Kidney capillary endothelial cell (primary cell): Measurements from ENCODE around the gene SLC22A23.
"Not testable (repeated sequence)": the region's sequence is repeated elsewhere in the genome, so short reads cannot be mapped to it uniquely, and the experiment has no call there.

Source experiments
- DNase-seq: peaks from one replicate; pipeline ENCODE4 v3.0.0-alpha.2; 2018; ENCODE audit warnings: low spot score

SLC22A23 gene

GRCh38 chr6:3403238-3404173 is 53.3 kb downstream of the SLC22A23 start:
- no peak for DNase-seq

- DNase-seq: no peak
Observed at GRCh38 chr6:3402310-3403237, 54.3 kb downstream of the SLC22A23 start.

- no peak for DNase-seq
Observed at GRCh38 chr6:3400162-3400561, 56.7 kb downstream of the SLC22A23 start.

GRCh38 chr6:3398755-3399696 is 57.8 kb downstream of the SLC22A23 start:
- no peak for DNase-seq

- no peak for DNase-seq
Observed at GRCh38 chr6:3398165-3398562, 58.7 kb downstream of the SLC22A23 start.

GRCh38 chr6:3397229-3398164 is 59.4 kb downstream of the SLC22A23 start:
- no peak for DNase-seq

DNA sequence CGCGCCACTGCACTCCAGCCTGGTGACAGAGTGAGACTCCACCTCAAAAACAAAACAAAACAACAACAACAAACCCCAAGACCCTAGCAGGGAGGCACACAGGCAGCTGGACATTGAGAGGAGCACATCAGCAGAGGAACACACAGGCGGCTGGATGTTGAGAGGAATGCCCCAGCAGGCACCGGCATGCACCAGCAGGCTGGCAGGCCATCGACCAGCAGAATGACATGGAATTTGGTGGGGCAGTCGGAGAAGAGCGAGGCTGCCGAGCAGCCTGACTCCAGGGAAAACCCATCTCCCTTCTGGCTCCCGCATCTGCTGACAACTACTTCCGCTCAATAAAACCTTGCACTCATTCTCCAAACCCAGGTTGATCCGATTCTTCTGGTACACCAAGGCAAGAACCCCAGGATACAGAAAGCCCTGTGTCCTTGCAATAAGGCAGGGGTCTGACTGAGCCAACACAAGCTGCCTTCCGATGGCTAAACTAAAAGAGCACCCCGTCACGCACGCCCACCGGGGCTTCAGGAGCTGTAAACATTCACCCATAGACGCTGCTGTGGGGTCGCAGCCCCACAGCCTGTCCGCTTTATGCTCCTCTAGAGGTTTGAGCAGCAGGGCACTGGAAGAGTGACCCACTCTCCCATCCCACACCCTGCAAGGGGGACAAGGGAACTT is 60.2 kb downstream of the SLC22A23 start:
- no peak for DNase-seq

DNA sequence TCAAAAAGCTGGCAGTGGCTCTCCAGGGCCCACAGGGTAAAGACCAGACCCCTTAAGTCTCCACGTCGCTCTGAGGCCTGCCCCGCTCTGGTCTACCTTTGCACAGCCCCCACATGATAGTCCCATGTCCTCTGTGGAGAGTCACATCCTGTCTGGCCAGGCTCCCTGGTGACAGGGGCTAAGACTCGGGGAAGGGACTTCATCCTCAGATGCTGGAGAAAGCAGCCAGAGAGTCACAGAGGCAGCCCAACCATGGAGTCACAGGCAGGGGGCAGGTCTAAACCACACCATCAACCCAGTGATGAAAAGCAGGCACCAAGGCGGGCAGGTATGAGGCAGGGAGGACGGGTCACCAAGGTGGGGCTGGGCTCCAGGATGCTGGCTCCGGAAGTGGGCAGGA is 62.2 kb downstream of the SLC22A23 start:
- no peak for DNase-seq

DNA sequence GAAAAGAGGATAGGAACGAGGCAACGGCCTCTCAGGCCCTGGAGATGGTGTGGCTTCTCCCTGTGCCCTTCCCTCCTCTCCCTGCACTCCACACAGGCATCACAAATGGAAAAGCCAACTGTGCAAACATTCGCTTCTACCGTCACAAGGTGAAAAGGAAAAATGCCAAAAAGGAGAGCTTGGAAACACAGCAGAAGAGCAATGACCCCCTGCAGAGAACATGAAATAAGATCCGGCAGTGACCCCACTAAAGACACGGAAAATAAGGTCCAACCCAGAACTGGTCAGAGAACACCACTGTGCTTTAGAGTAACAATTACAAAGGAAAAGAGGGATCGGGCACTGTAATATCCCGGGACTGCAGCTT is 63.0 kb downstream of the SLC22A23 start:
- DNase-seq: no peak

DNA sequence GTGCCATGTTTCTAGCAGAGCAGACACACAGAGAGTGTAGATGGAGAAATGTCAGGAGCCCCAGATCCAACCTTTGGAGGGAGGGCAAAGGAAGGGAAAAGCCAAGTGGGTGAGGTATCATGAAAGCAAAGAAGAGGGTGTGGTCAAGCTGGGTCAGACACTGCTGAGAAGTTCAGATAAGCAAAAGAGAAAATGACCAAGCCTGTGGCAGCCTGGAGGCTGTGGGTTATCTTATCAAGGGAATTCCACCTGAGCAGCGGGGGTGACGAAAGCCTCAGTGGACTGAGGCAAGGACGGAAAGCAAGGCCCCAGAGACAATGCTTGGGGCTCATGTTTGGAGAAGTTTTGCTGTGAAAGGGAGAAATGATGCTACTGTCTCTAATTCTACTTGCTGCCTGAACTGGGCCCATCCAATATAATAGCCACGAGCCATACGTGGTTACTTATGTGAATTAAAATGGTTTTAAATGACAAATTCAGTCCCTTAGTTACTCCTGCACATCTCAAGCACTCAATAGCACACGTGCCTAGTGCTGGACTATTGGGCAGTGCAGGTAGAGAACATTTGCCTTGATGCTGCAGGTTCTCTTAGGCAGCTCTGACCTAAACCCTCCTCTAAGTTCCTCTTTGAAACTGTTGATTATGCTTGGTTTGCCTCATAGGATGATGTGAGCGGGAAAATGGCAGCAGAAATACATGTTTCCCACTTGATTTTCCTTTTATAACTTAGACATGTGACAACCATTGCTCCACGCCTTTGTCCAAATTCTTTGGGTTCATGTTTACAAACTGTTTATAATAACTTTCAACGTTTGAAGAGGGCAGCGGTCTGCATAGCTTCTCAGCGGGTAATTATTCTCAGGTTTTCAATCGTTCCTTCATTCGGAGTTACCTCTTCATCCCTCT is 63.7 kb downstream of the SLC22A23 start:
- no peak for DNase-seq

- DNase-seq: no peak
Observed at GRCh38 chr6:3391902-3392458, 64.9 kb downstream of the SLC22A23 start.

DNA sequence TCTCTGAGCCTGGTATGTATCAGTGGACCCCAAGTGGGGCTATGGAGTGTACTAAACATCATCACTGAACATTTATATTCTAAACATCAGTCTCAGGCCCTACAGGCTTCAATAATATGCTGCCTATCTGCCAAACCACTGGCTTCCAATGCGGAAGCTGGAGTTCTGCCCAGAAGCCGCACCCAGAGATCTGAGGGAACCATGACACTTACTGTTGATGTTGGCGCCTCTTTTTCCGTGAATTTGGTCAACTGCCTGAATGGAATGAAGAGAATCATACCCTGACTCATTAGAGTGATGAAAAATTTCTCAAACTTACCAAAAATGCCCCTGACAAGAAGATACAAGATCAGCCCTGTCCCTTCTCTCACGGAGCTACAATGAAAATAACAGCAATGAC is 66.2 kb downstream of the SLC22A23 start:
- no peak for DNase-seq

DNA sequence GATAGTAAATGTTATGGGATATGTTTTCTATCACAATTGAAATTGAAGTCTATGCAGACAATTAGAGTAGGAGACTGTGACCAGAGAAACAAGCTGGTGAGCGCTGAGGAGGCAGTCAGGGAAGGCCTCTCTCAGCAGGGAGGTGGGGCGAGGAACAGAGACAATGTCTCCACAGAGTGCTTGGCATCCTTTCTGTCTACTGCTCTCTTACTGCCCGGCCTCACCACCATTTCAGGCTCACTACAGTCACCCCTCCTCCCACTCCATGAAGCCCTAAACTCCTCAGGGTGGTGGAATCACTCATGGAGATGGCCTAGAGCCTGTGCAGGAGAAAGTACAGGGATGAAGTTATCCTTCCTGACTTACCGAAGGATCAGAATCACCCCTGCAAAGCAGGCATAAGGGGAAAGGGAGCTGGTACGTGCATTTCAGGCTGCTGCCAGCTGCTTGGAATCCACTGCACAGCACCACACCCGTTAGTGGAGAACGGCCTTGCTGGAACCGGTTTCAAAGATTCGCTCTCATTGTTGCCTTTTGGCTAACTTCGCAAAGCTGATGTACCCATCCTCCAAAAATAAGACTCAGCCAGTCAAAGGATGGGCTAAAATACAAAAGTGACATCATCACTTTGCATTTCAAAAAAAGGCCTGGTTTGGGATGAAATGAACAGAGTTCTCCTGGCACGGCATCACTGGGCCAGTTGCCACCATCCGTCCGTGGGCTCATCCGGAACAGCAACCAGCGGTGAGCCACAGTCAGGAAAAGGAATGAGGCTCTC is 67.3 kb downstream of the SLC22A23 start:
- DNase-seq: no peak

DNA sequence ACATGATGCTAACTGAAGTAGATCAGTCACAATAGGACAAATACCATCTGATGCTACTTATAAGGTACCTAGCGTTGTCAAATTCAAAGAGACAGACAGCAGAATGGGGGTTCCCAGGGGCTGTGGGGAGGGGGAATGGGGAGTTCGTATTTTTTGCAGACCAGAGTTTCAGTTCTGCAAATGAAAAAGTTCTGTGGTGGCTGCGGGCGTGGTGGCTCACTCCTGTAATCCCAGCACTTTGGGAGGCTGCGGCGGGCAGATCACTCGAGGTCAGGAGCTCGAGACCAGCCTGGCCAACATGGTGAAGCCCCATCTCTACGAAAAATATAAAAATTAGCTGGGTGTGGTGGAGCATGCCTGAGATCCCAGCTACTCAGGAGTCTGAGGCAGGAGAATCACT is 68.1 kb downstream of the SLC22A23 start:
- DNase-seq: no peak

DNA sequence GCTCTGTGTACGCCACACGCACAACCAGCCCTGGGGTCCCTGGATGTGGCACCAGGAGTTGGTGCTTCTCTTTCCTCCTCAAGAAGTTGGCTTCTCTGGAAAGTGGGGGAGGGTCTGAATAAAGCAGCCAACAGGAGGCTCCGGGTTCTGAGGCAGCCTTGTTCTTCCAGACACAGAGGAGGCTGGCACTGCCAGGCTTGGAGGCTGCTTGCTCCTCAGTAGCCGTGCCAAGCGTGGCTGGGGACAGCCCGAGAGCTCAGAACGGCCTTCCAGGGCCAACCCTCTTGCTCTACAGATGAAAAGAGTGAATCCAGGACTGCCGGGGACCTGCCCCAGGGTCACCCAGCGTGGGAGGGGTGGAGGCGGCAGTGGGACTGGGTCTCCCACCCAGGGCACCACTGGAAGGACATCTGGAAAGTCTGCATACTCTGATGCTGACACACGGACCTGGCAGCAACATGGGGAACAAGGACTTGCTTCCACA is 70.4 kb downstream of the SLC22A23 start:
- DNase-seq: no peak

DNA sequence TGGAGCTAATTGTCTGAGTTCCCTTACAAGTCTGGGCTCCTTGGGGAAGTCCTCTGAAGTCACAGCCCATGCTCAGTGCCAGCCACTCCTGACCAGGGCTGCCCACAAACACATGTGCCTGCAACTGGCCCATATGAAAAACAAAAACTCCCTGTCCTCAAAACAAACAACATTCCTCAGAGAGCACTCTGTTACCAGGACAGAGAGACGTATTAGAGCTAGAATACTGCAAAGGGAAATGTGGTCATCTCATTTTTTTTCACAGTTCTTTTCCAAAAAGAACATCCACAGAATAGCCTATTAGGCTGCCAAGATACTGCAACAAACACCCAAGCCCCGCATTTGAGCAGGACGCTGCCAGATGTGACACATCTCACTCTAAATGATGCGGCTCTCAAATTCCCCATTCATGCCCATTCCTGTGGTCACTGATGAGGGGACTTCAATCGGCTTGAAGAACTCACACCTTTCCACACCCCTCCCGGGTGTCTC is 71.1 kb downstream of the SLC22A23 start:
- no peak for DNase-seq

DNA sequence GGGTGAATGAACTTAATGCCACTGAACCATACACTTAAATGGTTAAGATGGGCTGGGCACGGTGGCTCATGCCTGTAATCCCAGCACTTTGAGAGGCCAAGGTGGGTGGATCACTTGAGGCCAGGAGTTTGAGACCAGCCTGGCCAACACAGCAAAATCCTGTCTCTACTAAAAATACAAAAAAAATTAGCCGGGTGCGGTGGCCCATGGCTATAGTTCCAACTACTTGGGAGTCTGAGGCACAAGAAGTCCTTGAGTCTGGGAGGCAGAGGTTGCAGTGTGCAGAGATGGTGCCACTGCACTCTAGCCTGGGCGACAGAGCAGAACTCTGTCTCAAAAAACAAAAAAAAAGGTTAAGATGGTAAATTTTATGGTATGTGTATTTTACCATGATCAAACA is 71.7 kb downstream of the SLC22A23 start:
- not testable (repeated sequence) for DNase-seq
